ENCODE results near the gene NEUROD6. TPM values are rescaled to one million over a fixed set of nuclear protein-coding genes. Genes with fewer than 3 reads are reported as not detected.

NEUROD6 gene
- total RNA-seq, 6 donors from 2014 or later = not detected

GRCh38 chr7:31362401-31362800 lies 21.9 kb upstream of the NEUROD6 start:
- H3K4me3 ChIP-seq = no peak overlapping the region
- no peaks in the 10 kb centered on the region for H3K36me3 ChIP-seq
- 54 to 64% methylated on average over 1 of the region's 1 CpG for WGBS, 2 donors

DNA sequence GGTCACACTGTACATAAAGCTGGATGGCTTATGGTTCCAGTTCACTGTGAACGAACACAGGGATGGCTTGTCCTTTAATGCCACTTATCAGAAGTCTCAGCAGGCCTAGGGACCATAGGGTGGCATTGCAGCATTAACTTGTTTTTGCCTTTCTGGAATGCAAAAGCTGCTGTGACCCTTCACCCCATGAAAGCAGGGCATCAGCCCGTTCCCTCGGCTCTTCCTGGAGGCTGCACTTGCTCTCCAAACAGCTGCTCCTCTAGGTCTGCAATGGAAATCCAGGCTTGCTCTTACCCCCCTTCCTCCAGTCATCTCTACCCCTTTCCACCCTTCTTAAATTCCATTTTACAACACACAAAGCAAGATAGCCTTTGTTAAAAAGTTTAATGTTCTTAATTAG lies 17.9 kb upstream of the NEUROD6 start:
- Histone ChIP-seq H3K36me3 (no peaks in the 10 kb centered on the region), H3K4me3 (no peak overlapping the region), H3K27me3 (no peaks in the 10 kb centered on the region), H3K9me3 (no peaks in the 10 kb centered on the region), H3K4me1 (no peaks in the 10 kb centered on the region), H3K27ac (no peak overlapping the region)
- DNase-seq = no peak
- no peak for ATAC-seq (ENCODE audit: low FRiP score in 2 of 2)
- WGBS, 2 donors = 64 to 83% methylated on average over 3 of the region's 3 CpGs
- TF ChIP-seq EP300 (IDR thresholded peaks at IDR 0.05) (no peak), POLR2AphosphoS5 (IDR thresholded peaks at IDR 0.05) (no peak), POLR2A (IDR thresholded peaks at IDR 0.05) (no peak)
- TF ChIP-seq, protein P1, sequence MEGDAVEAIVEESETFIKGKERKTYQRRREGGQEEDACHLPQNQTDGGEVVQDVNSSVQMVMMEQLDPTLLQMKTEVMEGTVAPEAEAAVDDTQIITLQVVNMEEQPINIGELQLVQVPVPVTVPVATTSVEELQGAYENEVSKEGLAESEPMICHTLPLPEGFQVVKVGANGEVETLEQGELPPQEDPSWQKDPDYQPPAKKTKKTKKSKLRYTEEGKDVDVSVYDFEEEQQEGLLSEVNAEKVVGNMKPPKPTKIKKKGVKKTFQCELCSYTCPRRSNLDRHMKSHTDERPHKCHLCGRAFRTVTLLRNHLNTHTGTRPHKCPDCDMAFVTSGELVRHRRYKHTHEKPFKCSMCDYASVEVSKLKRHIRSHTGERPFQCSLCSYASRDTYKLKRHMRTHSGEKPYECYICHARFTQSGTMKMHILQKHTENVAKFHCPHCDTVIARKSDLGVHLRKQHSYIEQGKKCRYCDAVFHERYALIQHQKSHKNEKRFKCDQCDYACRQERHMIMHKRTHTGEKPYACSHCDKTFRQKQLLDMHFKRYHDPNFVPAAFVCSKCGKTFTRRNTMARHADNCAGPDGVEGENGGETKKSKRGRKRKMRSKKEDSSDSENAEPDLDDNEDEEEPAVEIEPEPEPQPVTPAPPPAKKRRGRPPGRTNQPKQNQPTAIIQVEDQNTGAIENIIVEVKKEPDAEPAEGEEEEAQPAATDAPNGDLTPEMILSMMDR (IDR thresholded peaks at IDR 0.05) = no peak

More at GRCh38 chr7:31362401-31362800, 21.9 kb upstream of the NEUROD6 start:
- ATAC-seq (ENCODE audit: low FRiP score in 2 of 2) (no peak), DNase-seq (no peak)
- H3K27me3 ChIP-seq = no peaks in the 10 kb centered on the region
- H3K9me3 ChIP-seq = no peaks in the 10 kb centered on the region
- no peaks in the 10 kb centered on the region for H3K4me1 ChIP-seq
- TF ChIP-seq POLR2A (IDR thresholded peaks at IDR 0.05) = no peak
- H3K27ac ChIP-seq = no peak overlapping the region

GRCh38 chr7:31345421-31345820 lies 4.9 kb upstream of the NEUROD6 start:
- DNase-seq (no peak), ATAC-seq (ENCODE audit: low FRiP score in 2 of 2) (no peak)
- WGBS, 2 donors = 84 to 89% methylated on average over 5 of the region's 5 CpGs
- H3K4me1 ChIP-seq = no peaks in the 10 kb centered on the region
- no peak overlapping the region for H3K4me3 ChIP-seq
- H3K27me3 ChIP-seq = no peaks in the 10 kb centered on the region
- H3K9me3 ChIP-seq = no peaks in the 10 kb centered on the region
- no peaks in the 10 kb centered on the region for H3K36me3 ChIP-seq
- H3K27ac ChIP-seq = no peak overlapping the region
- TF ChIP-seq POLR2A (IDR thresholded peaks at IDR 0.05) (no peak), EP300 (IDR thresholded peaks at IDR 0.05) (no peak)

DNA sequence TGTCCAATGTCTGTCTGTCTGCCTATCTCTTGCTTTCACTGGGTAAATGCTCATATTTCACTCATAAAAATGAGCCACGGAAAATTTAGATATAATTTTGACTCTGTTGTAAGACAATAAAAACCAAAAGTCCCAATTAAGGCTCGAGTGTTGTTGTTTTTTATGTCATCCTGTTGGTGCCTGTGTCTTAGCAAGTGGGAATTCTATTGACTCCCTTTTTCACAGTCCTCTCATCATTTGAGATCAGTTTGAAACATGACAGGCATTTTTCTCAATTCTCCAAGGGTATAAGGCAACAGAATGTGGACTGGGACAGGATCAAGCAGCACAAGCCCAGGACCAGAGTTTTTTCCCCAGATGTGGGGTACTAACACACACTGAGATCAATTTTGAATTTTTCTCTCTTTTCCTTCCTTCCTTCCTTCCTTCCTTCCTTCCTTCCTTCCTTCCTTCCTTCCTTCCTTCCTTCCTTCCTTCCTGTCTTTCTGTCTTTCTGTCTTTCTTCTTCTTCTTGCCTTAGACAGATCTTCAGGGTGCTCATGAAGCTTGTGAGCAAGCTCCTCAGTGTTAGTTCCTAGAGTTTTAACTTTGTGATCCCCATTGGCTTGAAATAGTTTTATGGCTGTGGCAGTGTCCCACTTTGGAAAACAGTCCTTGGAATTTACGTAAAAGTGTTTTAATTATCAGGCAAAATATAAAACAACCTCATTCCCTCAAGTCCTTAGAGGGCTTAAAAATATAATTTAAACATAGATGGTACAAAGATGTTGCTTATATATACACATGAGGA lies 3.2 kb upstream of the NEUROD6 start:
- no peak for ATAC-seq (ENCODE audit: low FRiP score in 2 of 2)
- no peak for DNase-seq
- Histone ChIP-seq H3K27ac (no peak overlapping the region), H3K9me3 (no peaks in the 10 kb centered on the region), H3K27me3 (no peaks in the 10 kb centered on the region), H3K4me1 (no peaks in the 10 kb centered on the region), H3K4me3 (no peak overlapping the region), H3K36me3 (no peaks in the 10 kb centered on the region)
- WGBS, 2 donors = 68 to 72% methylated on average over 3 of the region's 3 CpGs
- TF ChIP-seq, protein P1 (IDR thresholded peaks at IDR 0.05) = no peak
- no peak for TF ChIP-seq POLR2A (IDR thresholded peaks at IDR 0.05)
- TF ChIP-seq POLR2AphosphoS5 (IDR thresholded peaks at IDR 0.05) = no peak
- TF ChIP-seq EP300 (IDR thresholded peaks at IDR 0.05) = no peak

DNA sequence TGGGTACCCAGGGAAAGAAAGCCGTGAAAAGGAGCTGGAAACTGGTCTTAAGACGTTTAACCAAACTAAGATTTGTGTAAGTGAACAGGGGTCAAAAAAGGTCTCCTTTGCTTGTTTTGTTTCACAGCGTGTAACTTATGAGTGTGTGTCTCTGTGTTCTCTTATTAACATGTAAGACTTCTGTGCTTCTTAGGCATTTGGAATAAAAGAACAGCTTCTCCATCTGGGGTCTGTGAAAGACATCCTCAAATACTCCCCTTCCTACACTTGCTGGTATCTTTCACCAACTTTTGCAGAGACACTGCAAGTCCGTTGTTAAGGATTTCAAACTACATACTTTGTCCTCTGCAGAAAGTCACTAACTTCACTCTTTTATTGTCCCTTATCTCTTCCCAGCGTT lies 615 bp upstream of the NEUROD6 start:
- no peak for ATAC-seq (ENCODE audit: low FRiP score in 2 of 2)
- Histone ChIP-seq H3K27ac (no peak overlapping the region), H3K36me3 (no peaks in the 10 kb centered on the region), H3K4me1 (peaks cover 0 to 7% (median 3%) of the 10 kb centered on the region in 4 donors), H3K27me3 (peaks cover 0 to 8% (median 3%) of the 10 kb centered on the region in 4 donors), H3K4me3 (no peak overlapping the region), H3K9me3 (no peaks in the 10 kb centered on the region)
- TF ChIP-seq POLR2A (IDR thresholded peaks at IDR 0.05) (no peak), EP300 (IDR thresholded peaks at IDR 0.05) (no peak), POLR2AphosphoS5 (IDR thresholded peaks at IDR 0.05) (no peak)
- TF ChIP-seq, protein P1 (IDR thresholded peaks at IDR 0.05) = no peak
- 46 to 56% methylated on average over 5 of the region's 5 CpGs for WGBS, 2 donors
- DNase-seq = no peak

DNA sequence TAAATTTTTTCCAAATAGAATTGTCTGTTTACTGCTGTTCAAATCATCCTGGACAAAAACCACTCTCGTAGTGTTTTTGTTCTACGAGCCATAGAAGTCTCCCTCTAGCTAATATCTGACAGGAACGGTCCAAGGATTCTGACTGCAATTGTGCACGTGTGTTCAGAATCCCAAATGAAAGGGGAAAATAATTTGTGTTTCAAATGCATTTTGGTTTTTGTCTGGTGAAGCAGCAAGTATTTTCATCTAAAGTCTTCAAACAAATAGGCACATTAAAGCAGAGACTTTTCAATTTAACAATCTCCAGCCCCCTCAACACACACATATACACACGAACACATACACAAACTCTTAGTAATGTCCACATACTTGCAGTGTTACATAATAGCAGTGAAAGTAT lies 475 bp downstream of the NEUROD6 start:
- WGBS, 2 donors = 62 to 66% methylated on average over 5 of the region's 5 CpGs
- peaks cover 0 to 10% (median 3%) of the 10 kb centered on the region in 4 donors for H3K27me3 ChIP-seq
- ATAC-seq (ENCODE audit: low FRiP score in 2 of 2) = no peak

More for the DNA sequence above, 475 bp downstream of the NEUROD6 start:
- Histone ChIP-seq H3K9me3 (no peaks in the 10 kb centered on the region), H3K4me1 (peaks cover 0 to 10% (median 6%) of the 10 kb centered on the region in 4 donors), H3K36me3 (no peaks in the 10 kb centered on the region), H3K27ac (no peak overlapping the region), H3K4me3 (no peak overlapping the region)
- DNase-seq = no peak
- TF ChIP-seq EP300 (IDR thresholded peaks at IDR 0.05) (no peak), POLR2A (IDR thresholded peaks at IDR 0.05) (no peak), POLR2AphosphoS5 (IDR thresholded peaks at IDR 0.05) (no peak)
- TF ChIP-seq, protein P1 (IDR thresholded peaks at IDR 0.05) = no peak
